ENCODE data around the gene KDM4C.

DNA sequence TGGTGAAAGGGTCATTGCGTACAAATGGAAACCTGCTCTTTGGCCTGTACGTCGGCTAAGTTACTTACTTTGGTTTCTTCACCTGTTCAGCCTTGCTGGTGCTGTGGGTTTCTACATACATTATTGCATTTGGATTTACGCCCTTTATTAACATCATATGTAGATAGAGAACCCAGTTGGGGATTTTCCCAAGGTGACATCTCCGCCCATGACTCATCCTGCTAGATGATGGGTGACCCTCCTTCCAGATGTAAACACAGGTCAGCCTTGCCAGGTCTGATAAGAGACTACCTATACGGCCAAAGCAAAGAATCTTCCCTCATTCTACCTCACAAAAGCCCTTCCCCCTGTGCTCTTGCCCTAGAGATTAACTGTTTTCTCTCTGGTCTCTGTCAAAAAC is 360.9 kb downstream of the KDM4C start:
- TF ChIP-seq, protein P1, sequence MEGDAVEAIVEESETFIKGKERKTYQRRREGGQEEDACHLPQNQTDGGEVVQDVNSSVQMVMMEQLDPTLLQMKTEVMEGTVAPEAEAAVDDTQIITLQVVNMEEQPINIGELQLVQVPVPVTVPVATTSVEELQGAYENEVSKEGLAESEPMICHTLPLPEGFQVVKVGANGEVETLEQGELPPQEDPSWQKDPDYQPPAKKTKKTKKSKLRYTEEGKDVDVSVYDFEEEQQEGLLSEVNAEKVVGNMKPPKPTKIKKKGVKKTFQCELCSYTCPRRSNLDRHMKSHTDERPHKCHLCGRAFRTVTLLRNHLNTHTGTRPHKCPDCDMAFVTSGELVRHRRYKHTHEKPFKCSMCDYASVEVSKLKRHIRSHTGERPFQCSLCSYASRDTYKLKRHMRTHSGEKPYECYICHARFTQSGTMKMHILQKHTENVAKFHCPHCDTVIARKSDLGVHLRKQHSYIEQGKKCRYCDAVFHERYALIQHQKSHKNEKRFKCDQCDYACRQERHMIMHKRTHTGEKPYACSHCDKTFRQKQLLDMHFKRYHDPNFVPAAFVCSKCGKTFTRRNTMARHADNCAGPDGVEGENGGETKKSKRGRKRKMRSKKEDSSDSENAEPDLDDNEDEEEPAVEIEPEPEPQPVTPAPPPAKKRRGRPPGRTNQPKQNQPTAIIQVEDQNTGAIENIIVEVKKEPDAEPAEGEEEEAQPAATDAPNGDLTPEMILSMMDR (IDR thresholded peaks at IDR 0.05): no peak
- TF ChIP-seq POLR2A (IDR thresholded peaks at IDR 0.05; ENCODE audit: low read depth) (no peak), POLR2AphosphoS5 (IDR thresholded peaks at IDR 0.05) (no peak), EP300 (IDR thresholded peaks at IDR 0.05) (no peak)
